Gastrocnemius medialis (tissue), 4 donors: ENCODE measurements around the gene OR12D2.

Experiments
- CTCF ChIP-seq, 5 experiments: fragments of 450-650 bp in 3 of 5; fragments of 200-600 bp in 2 of 5; sonication (generic) in 2 of 5; IDR thresholded peaks in 4 of 5; conservative IDR thresholded peaks in 1 of 5; 1 replicate in 4 of 5; 2 replicates in 1 of 5; pipeline ENCODE4 v1.5.1; 2016 to 2019; ENCODE audit warnings: antibody characterized with exemption in 5 of 5, mild to moderate bottlenecking in 3 of 5, moderate library complexity in 3 of 5
- POLR2A ChIP-seq, 2 donors: fragments of 450-650 bp; IDR thresholded peaks; one replicate each; pipeline ENCODE4 v1.6.1; 2017; ENCODE audit warnings: antibody characterized with exemption in 2 of 2, mild to moderate bottlenecking in 2 of 2, moderate library complexity in 2 of 2

GRCh38 chr6:29403801-29404200, 8.4 kb downstream of the OR12D2 start:
- TF ChIP-seq POLR2A (IDR thresholded peaks at IDR 0.05) (no peak), CTCF (IDR thresholded peaks at IDR 0.05 in 4 of 5, conservative IDR thresholded peaks at IDR 0.05 in 1 of 5) (no peak)
